OCI-LY1 (cell line): ENCODE measurements around the gene CAMTA1.

Source experiments
- H2AFZ ChIP-seq: fragments of 200-600 bp; sonication (generic), shearing (Covaris generic); 2 replicates; pipeline ENCODE4 v1.6.0; 2014; ENCODE audit warnings: antibody characterized with exemption, mild to moderate bottlenecking, low read length
- H3F3A ChIP-seq: fragments of 200-600 bp; sonication (generic), shearing (Covaris generic); 2 replicates; pipeline ENCODE4 v1.6.0; 2014; ENCODE audit warnings: mild to moderate bottlenecking, antibody characterized with exemption, low read length, moderate library complexity; ENCODE audit not compliant: insufficient read depth
- H3K27ac ChIP-seq: fragments of 200-600 bp; sonication (generic); 2 replicates; pipeline ENCODE4 v1.5.1; 2014; ENCODE audit warnings: low read length, mixed run types, mild to moderate bottlenecking, low read depth; ENCODE audit not compliant: poor library complexity, severe bottlenecking
- H3K27me3 ChIP-seq: fragments of 200-600 bp; sonication (generic); 2 replicates; pipeline ENCODE4 v1.6.0; 2014; ENCODE audit warnings: antibody characterized with exemption, mild to moderate bottlenecking, low read length, moderate library complexity; ENCODE audit not compliant: insufficient read depth
- H3K36me3 ChIP-seq: fragments of 200-600 bp; sonication (generic); 2 replicates; pipeline ENCODE4 v1.6.1; 2014; ENCODE audit warnings: mild to moderate bottlenecking, antibody characterized with exemption, low read length, moderate library complexity, mixed read lengths; ENCODE audit not compliant: insufficient read depth
- H3K4me1 ChIP-seq: fragments of 200-600 bp; sonication (generic); 2 replicates; pipeline ENCODE4 v1.5.1; 2014; ENCODE audit warnings: mild to moderate bottlenecking, low read length, moderate library complexity; ENCODE audit not compliant: insufficient read depth, severe bottlenecking
- H3K4me2 ChIP-seq: fragments of 200-600 bp; sonication (generic), shearing (Covaris generic); 2 replicates; pipeline ENCODE4 v1.6.1; 2014; ENCODE audit warnings: low read length
- H3K4me3 ChIP-seq: fragments of 200-600 bp; sonication (generic); 2 replicates; pipeline ENCODE4 v1.5.1; 2014; ENCODE audit warnings: low read length, low read depth, mild to moderate bottlenecking, mixed read lengths; ENCODE audit not compliant: poor library complexity, severe bottlenecking
- H3K79me2 ChIP-seq: fragments of 200-600 bp; shearing (Covaris generic); 2 replicates; pipeline ENCODE4 v1.6.1; 2016; ENCODE audit warnings: mixed run types, low read length, mixed read lengths; ENCODE audit not compliant: insufficient read depth
- H3K9ac ChIP-seq: fragments of 200-600 bp; sonication (generic), shearing (Covaris generic); 2 replicates; pipeline ENCODE4 v1.6.1; 2014; ENCODE audit warnings: mild to moderate bottlenecking, low read length, mixed read lengths
- H3K9me2 ChIP-seq: fragments of 200-600 bp; sonication (generic), shearing (Covaris generic); 2 replicates; pipeline ENCODE4 v1.6.1; 2014; ENCODE audit warnings: low read depth, mild to moderate bottlenecking, low read length, mixed read lengths
- H3K9me3 ChIP-seq: fragments of 200-600 bp; shearing (Covaris generic); 2 replicates; pipeline ENCODE4 v1.6.1; 2014; ENCODE audit warnings: low read length, mixed read lengths
- H4K20me1 ChIP-seq: fragments of 200-600 bp; sonication (generic), shearing (Covaris generic); 2 replicates; pipeline ENCODE4 v1.6.0; 2016; ENCODE audit warnings: mild to moderate bottlenecking, low read length; ENCODE audit not compliant: insufficient read depth
- CTCF ChIP-seq: fragments of 200-600 bp; sonication (generic), shearing (Covaris generic); IDR thresholded peaks from 2 replicates; pipeline ENCODE4 v1.5.1; 2017; ENCODE audit warnings: mild to moderate bottlenecking, antibody characterized with exemption, low read length, moderate library complexity, mixed read lengths
- EZH2 ChIP-seq: fragments of 200-600 bp; sonication (generic), shearing (Covaris generic); IDR thresholded peaks from 2 replicates; pipeline ENCODE4 v1.8.0; 2017; ENCODE audit warnings: borderline replicate concordance, mixed run types, mild to moderate bottlenecking, antibody characterized with exemption, low read length, moderate library complexity, mixed read lengths

CAMTA1 gene

GRCh38 chr1:7760245-7760644 lies 975.0 kb downstream of the CAMTA1 start:
- Histone ChIP-seq H3K36me3 (no peaks in the 10 kb centered on the region), H3K27ac (no peak overlapping the region), H3K27me3 (no peaks in the 10 kb centered on the region), H2AFZ (no peak overlapping the region), H3K79me2 (no peaks in the 10 kb centered on the region), H4K20me1 (no peaks in the 10 kb centered on the region), H3K9ac (no peak overlapping the region), H3K4me1 (no peaks in the 10 kb centered on the region), H3K9me2 (no peaks in the 10 kb centered on the region), H3F3A (no peaks in the 10 kb centered on the region), H3K9me3 (no peaks in the 10 kb centered on the region), H3K4me3 (no peak overlapping the region), H3K4me2 (no peak overlapping the region)
- no peak for TF ChIP-seq EZH2
- TF ChIP-seq CTCF = no peak

DNA sequence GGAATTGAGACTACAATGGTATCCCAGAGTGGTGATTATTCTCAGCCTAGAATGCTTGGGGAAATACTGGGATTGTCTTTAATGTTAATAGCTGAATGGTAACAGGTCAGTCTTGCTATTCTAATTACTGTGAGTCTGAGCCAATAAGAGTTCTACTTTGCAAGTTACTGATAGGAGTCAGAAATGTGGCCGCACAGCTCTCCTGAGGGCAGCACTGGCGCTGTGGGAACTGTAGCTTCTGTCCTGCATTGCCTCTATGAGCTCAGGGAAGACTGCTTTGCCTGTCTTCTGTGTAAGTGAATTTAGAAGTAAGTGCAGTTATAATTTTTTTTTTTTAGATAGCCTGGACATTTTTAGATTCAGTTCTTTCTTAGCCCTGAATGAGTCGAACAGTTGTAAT lies 975.8 kb downstream of the CAMTA1 start:
- no peaks in the 10 kb centered on the region for H3K36me3 ChIP-seq
- no peaks in the 10 kb centered on the region for H4K20me1 ChIP-seq
- H3K79me2 ChIP-seq = no peaks in the 10 kb centered on the region
- H3K4me2 ChIP-seq = no peak overlapping the region
- no peaks in the 10 kb centered on the region for H3K4me1 ChIP-seq
- no peak overlapping the region for H3K27ac ChIP-seq
- H3K9ac ChIP-seq = no peak overlapping the region
- H3K9me3 ChIP-seq = no peaks in the 10 kb centered on the region
- H3K9me2 ChIP-seq = no peaks in the 10 kb centered on the region
- TF ChIP-seq EZH2 (no peak), CTCF (no peak)
- H3K4me3 ChIP-seq = no peak overlapping the region
- H3F3A ChIP-seq = no peaks in the 10 kb centered on the region
- no peaks in the 10 kb centered on the region for H3K27me3 ChIP-seq
- H2AFZ ChIP-seq = no peak overlapping the region

GRCh38 chr1:7767176-7767575 lies 981.9 kb downstream of the CAMTA1 start:
- Histone ChIP-seq H3F3A (no peaks in the 10 kb centered on the region), H3K27ac (no peak overlapping the region), H3K4me3 (no peak overlapping the region), H3K9me3 (no peaks in the 10 kb centered on the region), H3K36me3 (no peaks in the 10 kb centered on the region), H3K4me2 (no peak overlapping the region), H3K4me1 (peaks cover 11% of the 10 kb centered on the region), H3K27me3 (no peaks in the 10 kb centered on the region), H4K20me1 (no peaks in the 10 kb centered on the region), H3K9ac (no peak overlapping the region), H2AFZ (no peak overlapping the region), H3K9me2 (no peaks in the 10 kb centered on the region), H3K79me2 (no peaks in the 10 kb centered on the region)
- no peak for TF ChIP-seq EZH2
- no peak for TF ChIP-seq CTCF
